ENCODE measurements around the gene GCSAM. TPM values are rescaled to one million over a fixed set of nuclear protein-coding genes. Genes with fewer than 3 reads are reported as not detected.

Gene GCSAM
- total RNA-seq, 1 experiment from 2014 or later: not detected

Small RNA genes within 50 kb of the gene (microRNA-seq; reads per million reads assigned to microRNA genes)
- not detected for gene MIR567 (ENCODE audit: borderline microRNAs expressed)

Other genes with a start within 250 kb of the GCSAM start
- gene ABHD10, start 154.2 kb downstream of the GCSAM start, total RNA-seq (2021): 21.8 and 28.4 TPM in 2 replicates
- gene TAGLN3, start 134.3 kb downstream of the GCSAM start, total RNA-seq (2021): 6.4 and 7.5 TPM in 2 replicates
- not detected in 2 replicates for gene TMPRSS7, start 98.5 kb downstream of the GCSAM start, total RNA-seq (2021)
- gene C3orf52, start 46.9 kb downstream of the GCSAM start, total RNA-seq (2021): 11.1 and 11.2 TPM in 2 replicates
- 0.15 and 0.50 TPM in 2 replicates for gene SLC9C1, start 161.0 kb upstream of the GCSAM start, total RNA-seq (2021)
- gene CD200, start 199.9 kb upstream of the GCSAM start, total RNA-seq (2021): 51.6 and 56.0 TPM in 2 replicates